Activated CD4-positive, alpha-beta T cell treated with anti-CD3 and anti-CD28 coated beads for 1 hour (primary cell): ENCODE measurements around the gene C1orf87.

Experiments used
- DNase-seq: peaks from one replicate; pipeline ENCODE4 v3.0.0-alpha.2; 2020

The C1orf87 gene

GRCh38 chr1:60055336-60055735 is 18.2 kb downstream of the C1orf87 start:
- DNase-seq = no peak

GRCh38 chr1:60054374-60054773 is 19.2 kb downstream of the C1orf87 start:
- no peak for DNase-seq

GRCh38 chr1:60052601-60053000 is 21.0 kb downstream of the C1orf87 start:
- DNase-seq = no peak

- no peak for DNase-seq
These were observed 22.4 kb downstream of the C1orf87 start for GRCh38 chr1:60051191-60051590.

- no peak for DNase-seq
These were observed 24.4 kb downstream of the C1orf87 start for GRCh38 chr1:60049188-60049587.

- DNase-seq = no peak
These were observed 28.7 kb downstream of the C1orf87 start for GRCh38 chr1:60044881-60045280.

- DNase-seq = no peak
These were observed 31.8 kb downstream of the C1orf87 start for GRCh38 chr1:60041783-60042182.

- no peak for DNase-seq
These were observed 35.9 kb downstream of the C1orf87 start for GRCh38 chr1:60037669-60038068.

GRCh38 chr1:60036856-60037460 is 36.6 kb downstream of the C1orf87 start:
- no peak for DNase-seq

GRCh38 chr1:60035921-60036320 is 37.6 kb downstream of the C1orf87 start:
- no peak for DNase-seq

GRCh38 chr1:60034999-60035398 is 38.6 kb downstream of the C1orf87 start:
- DNase-seq = no peak

- DNase-seq = no peak
These were observed 40.5 kb downstream of the C1orf87 start for GRCh38 chr1:60033066-60033465.

GRCh38 chr1:60031146-60031545 is 42.4 kb downstream of the C1orf87 start:
- no peak for DNase-seq

GRCh38 chr1:60025552-60025951 is 48.0 kb downstream of the C1orf87 start:
- no peak for DNase-seq

- DNase-seq = no peak
These were observed 55.9 kb downstream of the C1orf87 start for GRCh38 chr1:60017508-60018205.

GRCh38 chr1:60010690-60011089 is 62.9 kb downstream of the C1orf87 start:
- no peak for DNase-seq

- no peak for DNase-seq
These were observed 65.1 kb downstream of the C1orf87 start for GRCh38 chr1:60008500-60008899.

- no peak for DNase-seq
These were observed 72.9 kb downstream of the C1orf87 start for GRCh38 chr1:60000625-60001024.

GRCh38 chr1:59999746-60000145 is 73.8 kb downstream of the C1orf87 start:
- no peak for DNase-seq

GRCh38 chr1:59999006-59999405 is 74.6 kb downstream of the C1orf87 start:
- DNase-seq = no peak

- no peak for DNase-seq
These were observed 76.0 kb downstream of the C1orf87 start for GRCh38 chr1:59997479-59998115.

GRCh38 chr1:59994302-59995198 is 79.0 kb downstream of the C1orf87 start:
- DNase-seq = no peak
